ENCODE results near the gene POR. TPM values are rescaled to one million over a fixed set of nuclear protein-coding genes. Genes with fewer than 3 reads are reported as not detected.

POR gene
- total and polyA plus RNA-seq, 2 of the 8 experiments (the other 6 are each of a cell fraction or from before 2014, with no cell fraction given) = 98.7 to 144 TPM

GRCh38 chr7:75869776-75870379 is 45.1 kb upstream of the POR start:
- Histone ChIP-seq H4K20me1 (replicated peaks in 1 of 2; ENCODE audit: control insufficient read depth in 1 of 2, insufficient read depth in 2 of 2, low read length in 2 of 2) (no peaks in the 10 kb centered on the region), H3K18ac (ENCODE audit: extremely low read depth, low read length) (no peak overlapping the region), H3K79me1 (ENCODE audit: low read depth, low read length) (no peaks in the 10 kb centered on the region), H3K9me3 (ENCODE audit: insufficient read depth in 2 of 2, low read depth in 1 of 2, low read length in 1 of 2) (no peaks in the 10 kb centered on the region), H2BK20ac (ENCODE audit: low read length) (no peak overlapping the region), H2AFZ (ENCODE audit: low read length) (no peak overlapping the region), H3K4me2 (ENCODE audit: insufficient read depth in 1 of 2, low read depth in 2 of 2, low read length in 2 of 2) (no peak overlapping the region), H3K27me3 (replicated peaks in 1 of 4; ENCODE audit: control insufficient read depth in 3 of 4, extremely low read depth in 1 of 4, insufficient read depth in 3 of 4, low read length in 3 of 4) (no peaks in the 10 kb centered on the region), H3K4me3 (ENCODE audit: extremely low read depth in 1 of 4, insufficient read depth in 2 of 4, low read depth in 3 of 4, low read length in 4 of 4) (no peak overlapping the region), H2BK15ac (ENCODE audit: low read length) (no peak overlapping the region), H2BK5ac (ENCODE audit: low read depth, low read length) (no peak overlapping the region), H4K8ac (ENCODE audit: extremely low read depth, insufficient read depth, low read length) (no peak overlapping the region), H4K5ac (ENCODE audit: insufficient read length, low read depth, low read length) (no peak overlapping the region), H3K23me2 (ENCODE audit: low read depth, low read length) (no peaks in the 10 kb centered on the region), H4K91ac (replicated peaks; ENCODE audit: insufficient read length, low read length) (no peak overlapping the region), H3K23ac (ENCODE audit: insufficient read length) (no peak overlapping the region), H3K79me2 (ENCODE audit: control insufficient read depth in 1 of 2, insufficient read depth in 2 of 2, low read length in 2 of 2) (no peaks in the 10 kb centered on the region), H3K56ac (replicated peaks; ENCODE audit: insufficient read length, low read depth, low read length) (no peak overlapping the region), H3K9ac (replicated peaks in 1 of 4; ENCODE audit: extremely low read depth in 1 of 4, low read depth in 3 of 4, low read length in 3 of 4) (no peak overlapping the region), H3K4me1 (replicated peaks in 1 of 4; ENCODE audit: control insufficient read depth in 3 of 4, insufficient read depth in 4 of 4, low read length in 3 of 4) (peaks cover 0 to 3% (median 2%) of the 10 kb centered on the region in 4 experiments; a peak in 3 of 7 replicates), H3K36me3 (ENCODE audit: control insufficient read depth in 2 of 4, insufficient read depth in 4 of 4, low read length in 3 of 4) (no peaks in the 10 kb centered on the region), H2BK120ac (replicated peaks; ENCODE audit: low read depth, low read length) (no peak overlapping the region), H2BK12ac (ENCODE audit: low read depth, low read length) (no peak overlapping the region), H2AK5ac (ENCODE audit: low read depth, low read length) (no peak overlapping the region), H3K4ac (replicated peaks; ENCODE audit: insufficient read length, low read depth, low read length) (no peak overlapping the region), H3K14ac (ENCODE audit: insufficient read length) (no peak overlapping the region), H3K27ac (ENCODE audit: low read depth, low read length) (no peak overlapping the region)
- TF ChIP-seq TAF1 (IDR thresholded peaks at IDR 0.05; ENCODE audit: low read depth, low read length) = no peak
- FAIRE-seq (no peak), DNase-seq (ENCODE audit: low read depth in 1 of 2, low spot score in 2 of 2) (no peak)
- 82% methylated on average over 7 of the region's 7 CpGs; no CpG with 5 or more reads in 1 of the 2 experiments for WGBS, 2 experiments (ENCODE audit: extremely low coverage in 1 of 2, insufficient coverage in 1 of 2, insufficient read length in 1 of 2, insufficient replicate concordance in 2 of 2, low coverage in 1 of 2, low lambda C conversion rate in 2 of 2, missing lambda C conversion rate in 1 of 2)
- CTCF ChIA-PET (ENCODE audit: partially characterized antibody) = interaction anchor here (1.2 to 4.6 kb wide), 4 partner anchors 13 to 152 kb away, joined by 3 to 36 read pairs (median 7); no protein-coding TSS in a partner anchor
- POLR2A ChIA-PET (ENCODE audit: partially characterized antibody) = interaction anchor here (0.6 to 1.0 kb wide), 3 partner anchors 11 to 439 kb away, joined by 3 to 4 read pairs (median 4); no protein-coding TSS in a partner anchor
